Breast epithelium (tissue), 4 donors: Measurements from ENCODE around the gene RORB. TPM values are rescaled to one million over a fixed set of nuclear protein-coding genes. Genes with fewer than 3 reads are reported as not detected.

ENCODE experiments used
- DNase-seq, 2 donors: peaks; one replicate each; pipeline ENCODE4 v3.0.0-alpha.2; 2019; ENCODE audit warnings: low spot score in 2 of 2
- H3K27ac ChIP-seq, 2 donors: fragments of 200-600 bp; sonication (generic) in 1 of 2; one replicate each; pipeline ENCODE4 v1.5.1; 2016 to 2019; ENCODE audit warnings: mild to moderate bottlenecking in 1 of 2
- H3K27me3 ChIP-seq, 2 donors: fragments of 200-600 bp; sonication (generic) in 1 of 2; one replicate each; pipeline versions ENCODE4 v1.5.1 to v1.6.0; 2017 to 2019; ENCODE audit warnings: control low read depth in 1 of 2, mild to moderate bottlenecking in 1 of 2
- H3K36me3 ChIP-seq: fragments of 200-600 bp; one replicate; pipeline ENCODE4 v1.5.1; 2019
- H3K4me1 ChIP-seq, 2 donors: fragments of 200-600 bp; sonication (generic); one replicate each; pipeline ENCODE4 v1.5.1; 2016 to 2019; ENCODE audit warnings: control low read depth in 1 of 2
- H3K4me3 ChIP-seq, 3 donors: fragments of 200-600 bp; sonication (generic); 1 replicate in 2 of 3; 2 replicates in 1 of 3; pipeline ENCODE4 v1.5.1; 2016 to 2019; ENCODE audit warnings: mild to moderate bottlenecking in 3 of 3, moderate library complexity in 2 of 3
- H3K9me3 ChIP-seq, 2 donors: fragments of 200-600 bp; sonication (generic) in 1 of 2; one replicate each; pipeline ENCODE4 v1.5.1; 2016 to 2019; ENCODE audit warnings: control low read depth in 1 of 2
- POLR2A ChIP-seq: fragments of 450-650 bp; IDR thresholded peaks from one replicate; pipeline ENCODE4 v1.6.1; 2016; ENCODE audit warnings: antibody characterized with exemption, mild to moderate bottlenecking, moderate library complexity
- POLR2AphosphoS5 ChIP-seq, 3 donors: sonication (generic); formaldehyde crosslinking; IDR thresholded peaks; one replicate each; pipeline ENCODE4 v1.6.1; 2017; ENCODE audit warnings: antibody characterized with exemption in 3 of 3
- intact Hi-C: fragments of 100-400 bp; cut with DNase I; formaldehyde crosslinking; loops from one replicate; pipeline ENCODE4 v1.15.1; 2023; ENCODE audit warnings: low total_unique reads
- total RNA-seq, 3 donors: library from RNA; depleted of rRNA; stranded (reverse); fragments of >200 nt; gene quantifications; one replicate each; pipeline ENCODE4 v1.1.0, GENCODE V29; 2016
- TF ChIP-seq, protein P1 (sequence below), 3 donors: fragments of 450-650 bp; IDR thresholded peaks; one replicate each; pipeline ENCODE4 v1.5.1; 2016 to 2017; ENCODE audit warnings: antibody characterized with exemption in 3 of 3, mild to moderate bottlenecking in 3 of 3, moderate library complexity in 3 of 3

RORB gene
- total RNA-seq, 3 donors from 2014 or later, result 0.33 to 3.7 (median 1.0) TPM

GRCh38 chr9:74556685-74557084 is 59.5 kb downstream of the RORB start:
- no peaks in the 10 kb centered on the region for H3K27me3 ChIP-seq
- H3K36me3 ChIP-seq, result no peaks in the 10 kb centered on the region
- H3K4me3 ChIP-seq, result no peak overlapping the region
- H3K4me1 ChIP-seq, result no peaks in the 10 kb centered on the region
- H3K27ac ChIP-seq, result no peak overlapping the region
- TF ChIP-seq, protein P1, sequence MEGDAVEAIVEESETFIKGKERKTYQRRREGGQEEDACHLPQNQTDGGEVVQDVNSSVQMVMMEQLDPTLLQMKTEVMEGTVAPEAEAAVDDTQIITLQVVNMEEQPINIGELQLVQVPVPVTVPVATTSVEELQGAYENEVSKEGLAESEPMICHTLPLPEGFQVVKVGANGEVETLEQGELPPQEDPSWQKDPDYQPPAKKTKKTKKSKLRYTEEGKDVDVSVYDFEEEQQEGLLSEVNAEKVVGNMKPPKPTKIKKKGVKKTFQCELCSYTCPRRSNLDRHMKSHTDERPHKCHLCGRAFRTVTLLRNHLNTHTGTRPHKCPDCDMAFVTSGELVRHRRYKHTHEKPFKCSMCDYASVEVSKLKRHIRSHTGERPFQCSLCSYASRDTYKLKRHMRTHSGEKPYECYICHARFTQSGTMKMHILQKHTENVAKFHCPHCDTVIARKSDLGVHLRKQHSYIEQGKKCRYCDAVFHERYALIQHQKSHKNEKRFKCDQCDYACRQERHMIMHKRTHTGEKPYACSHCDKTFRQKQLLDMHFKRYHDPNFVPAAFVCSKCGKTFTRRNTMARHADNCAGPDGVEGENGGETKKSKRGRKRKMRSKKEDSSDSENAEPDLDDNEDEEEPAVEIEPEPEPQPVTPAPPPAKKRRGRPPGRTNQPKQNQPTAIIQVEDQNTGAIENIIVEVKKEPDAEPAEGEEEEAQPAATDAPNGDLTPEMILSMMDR (IDR thresholded peaks at IDR 0.05), result no peak
- TF ChIP-seq POLR2AphosphoS5 (IDR thresholded peaks at IDR 0.05) (no peak), POLR2A (no peak)
- DNase-seq, result no peak
- intact Hi-C loops, result no loop called here
- H3K9me3 ChIP-seq, result no peaks in the 10 kb centered on the region

GRCh38 chr9:74557571-74557970 is 60.4 kb downstream of the RORB start:
- H3K4me1 ChIP-seq, result no peaks in the 10 kb centered on the region
- intact Hi-C loops, result no loop called here
- TF ChIP-seq POLR2AphosphoS5 (IDR thresholded peaks at IDR 0.05) (no peak), POLR2A (no peak)
- TF ChIP-seq, protein P1 (IDR thresholded peaks at IDR 0.05), result no peak
- no peaks in the 10 kb centered on the region for H3K36me3 ChIP-seq
- H3K27ac ChIP-seq, result no peak overlapping the region
- no peaks in the 10 kb centered on the region for H3K9me3 ChIP-seq
- no peaks in the 10 kb centered on the region for H3K27me3 ChIP-seq
- no peak for DNase-seq
- H3K4me3 ChIP-seq, result no peak overlapping the region

- no peaks in the 10 kb centered on the region for H3K36me3 ChIP-seq
- intact Hi-C loops, result no loop called here
- TF ChIP-seq POLR2A, result no peak
- TF ChIP-seq, protein P1 (IDR thresholded peaks at IDR 0.05), result no peak
- TF ChIP-seq POLR2AphosphoS5 (IDR thresholded peaks at IDR 0.05), result no peak
- H3K27ac ChIP-seq, result no peak overlapping the region
- H3K4me1 ChIP-seq, result no peaks in the 10 kb centered on the region
- no peak for DNase-seq
- no peaks in the 10 kb centered on the region for H3K9me3 ChIP-seq
- H3K27me3 ChIP-seq, result no peaks in the 10 kb centered on the region
- H3K4me3 ChIP-seq, result no peak overlapping the region
Measured at GRCh38 chr9:74562611-74563010, 65.5 kb downstream of the RORB start.

GRCh38 chr9:74570879-74571512 is 73.9 kb downstream of the RORB start:
- Histone ChIP-seq H3K4me3 (no peak overlapping the region), H3K27ac (no peak overlapping the region), H3K9me3 (no peaks in the 10 kb centered on the region), H3K4me1 (no peaks in the 10 kb centered on the region), H3K36me3 (no peaks in the 10 kb centered on the region), H3K27me3 (no peaks in the 10 kb centered on the region)
- intact Hi-C loops, result no loop called here
- TF ChIP-seq, protein P1 (IDR thresholded peaks at IDR 0.05), result peak in 2 of 3 donors; percentile 30 to 54
- no peak for TF ChIP-seq POLR2A
- no peak for DNase-seq

DNA sequence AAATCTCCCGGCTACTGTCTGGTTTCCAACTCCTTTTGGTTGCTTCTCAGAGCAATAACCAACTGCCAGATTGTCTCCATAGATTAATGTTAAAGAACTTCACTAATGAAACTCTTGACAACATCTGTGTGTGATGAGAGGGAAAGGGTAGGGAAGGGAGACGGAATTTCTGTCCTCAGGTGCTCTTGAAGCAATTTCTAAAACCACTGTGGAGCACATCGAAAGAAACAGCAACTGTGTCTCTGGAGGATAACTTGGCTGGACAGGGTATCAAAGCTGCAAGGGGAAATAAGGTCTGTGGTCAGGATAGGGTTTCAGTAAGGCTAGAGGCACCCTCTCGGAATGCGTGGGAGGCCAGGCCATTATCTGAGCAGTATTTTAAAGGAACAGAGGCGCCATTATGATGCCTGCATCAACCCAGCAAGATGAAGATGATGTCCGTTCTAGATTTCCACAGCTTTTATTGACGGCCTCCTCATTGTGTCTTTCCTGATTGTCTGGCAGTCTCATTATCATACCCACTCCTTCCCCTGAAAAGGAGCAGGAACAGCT is 76.6 kb downstream of the RORB start:
- Histone ChIP-seq H3K4me1 (no peaks in the 10 kb centered on the region), H3K27ac (no peak overlapping the region), H3K36me3 (no peaks in the 10 kb centered on the region), H3K9me3 (no peaks in the 10 kb centered on the region), H3K4me3 (no peak overlapping the region), H3K27me3 (no peaks in the 10 kb centered on the region)
- intact Hi-C loops, result no loop called here
- TF ChIP-seq, protein P1 (IDR thresholded peaks at IDR 0.05), result no peak
- TF ChIP-seq POLR2A (no peak), POLR2AphosphoS5 (IDR thresholded peaks at IDR 0.05) (no peak)
- no peak for DNase-seq
